ENCODE measurements around the gene ARHGEF7.

The ARHGEF7 gene

DNA sequence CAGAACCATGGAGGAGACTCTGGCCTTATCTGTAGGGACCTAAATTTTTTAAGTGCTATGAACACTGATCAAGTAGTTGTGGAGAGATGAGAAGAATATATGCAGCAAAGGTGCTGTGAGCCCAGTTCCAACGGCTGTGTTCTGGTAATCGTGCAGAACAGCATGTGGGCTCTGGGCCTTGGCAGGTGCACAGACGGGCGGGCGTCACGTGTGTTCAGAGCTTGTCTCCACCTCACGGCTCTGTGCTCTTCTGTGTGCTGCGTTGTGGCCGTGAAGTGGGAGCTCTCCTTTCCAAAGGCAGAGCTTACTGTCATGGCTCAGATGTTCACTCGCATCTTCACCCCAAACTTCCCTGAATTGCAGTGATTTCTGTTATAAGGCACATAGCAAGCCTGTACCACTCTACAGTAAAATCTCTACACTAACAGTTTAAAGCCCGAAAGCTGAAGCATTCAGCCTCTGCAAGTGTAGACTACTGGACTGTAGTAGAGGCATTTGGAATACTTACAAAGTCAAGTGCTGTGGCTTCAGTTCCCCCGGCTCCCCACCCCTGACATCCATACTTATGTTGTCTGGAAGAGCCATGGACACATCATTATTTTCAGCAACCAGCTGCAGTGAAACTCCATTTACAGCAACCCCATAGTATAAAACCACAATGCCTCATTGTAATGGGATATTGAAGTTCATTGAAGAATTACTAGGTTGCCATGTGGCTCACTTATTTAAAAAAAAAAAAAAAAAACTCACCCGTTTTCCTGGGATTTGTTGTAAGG lies 177.8 kb downstream of the ARHGEF7 start:
- peak in 1 of 51 donors; percentile 13 for DNase-seq

DNA sequence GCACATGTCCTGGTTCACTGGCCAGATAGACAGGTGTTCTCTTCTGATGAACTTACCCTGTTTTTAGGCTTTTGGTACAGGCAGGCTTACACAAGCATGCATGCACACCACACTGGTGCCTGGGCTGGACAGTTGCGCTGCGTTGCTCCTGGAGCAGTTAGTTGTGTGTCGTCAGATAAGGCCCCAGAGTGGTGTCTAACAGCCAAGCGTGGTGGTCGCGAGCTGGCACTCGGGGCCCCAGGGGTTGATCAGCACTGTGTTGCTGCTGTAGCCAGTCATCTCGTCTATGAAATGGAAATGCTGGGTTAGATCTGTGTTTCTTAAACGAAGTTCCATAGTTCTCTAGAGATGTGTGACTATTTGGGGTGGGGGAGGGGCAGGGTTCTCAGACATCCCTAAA lies 180.8 kb downstream of the ARHGEF7 start:
- no peak for DNase-seq

DNA sequence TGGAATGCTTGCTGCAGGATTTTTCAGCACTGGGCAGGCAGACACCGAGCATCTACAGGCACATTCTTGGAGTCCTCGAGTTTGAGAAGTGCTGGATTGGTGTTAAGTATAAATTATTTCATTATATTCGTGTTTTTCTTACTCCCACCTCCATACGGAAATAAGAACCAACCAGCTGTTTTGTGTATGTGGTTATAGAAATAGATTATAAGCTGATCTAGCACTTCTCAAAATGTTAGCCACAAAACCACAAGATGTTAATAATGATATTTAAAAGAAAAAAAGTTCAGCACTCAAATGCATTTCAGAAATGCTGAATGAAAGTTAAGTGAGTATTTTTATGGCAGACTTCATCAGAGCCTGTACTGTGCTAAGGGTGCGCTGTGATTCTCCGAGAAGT lies 181.3 kb downstream of the ARHGEF7 start:
- DNase-seq, result no peak

DNA sequence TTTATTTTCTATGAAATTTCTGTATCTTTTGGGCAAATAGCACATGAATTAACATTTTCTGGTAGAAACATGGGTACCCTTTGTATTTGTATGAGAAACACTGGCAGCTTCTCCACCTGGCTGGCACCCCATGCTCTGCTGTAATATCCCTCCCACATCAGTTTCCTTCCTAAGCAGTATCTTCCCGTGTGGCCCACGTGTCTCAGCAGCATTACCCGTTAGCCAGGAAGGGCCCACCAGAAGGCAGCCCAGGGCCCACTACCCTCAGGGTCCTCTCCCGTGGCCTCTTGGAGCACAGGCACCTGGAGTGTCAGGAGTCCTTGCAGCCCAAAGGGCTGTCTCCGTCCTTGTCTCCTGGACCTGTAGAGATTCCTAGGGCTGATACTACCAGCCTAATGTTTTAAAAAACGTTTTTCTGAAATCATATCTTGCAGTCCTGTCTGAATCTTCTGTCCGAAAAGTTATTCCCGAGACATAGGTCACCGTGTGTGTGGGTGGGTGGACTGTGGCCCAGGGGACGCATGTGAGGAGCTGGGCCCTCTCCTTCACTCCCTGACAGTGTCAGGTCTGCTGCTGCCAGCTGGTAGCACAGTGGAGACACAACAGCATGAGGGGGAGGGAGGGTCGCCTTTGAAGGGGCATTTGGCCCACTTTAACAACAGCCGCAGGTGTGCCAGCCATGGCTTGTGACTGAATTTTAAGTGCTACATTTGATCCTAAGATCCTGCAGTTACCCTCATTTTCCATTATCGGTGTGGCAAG lies 183.3 kb downstream of the ARHGEF7 start:
- DNase-seq, result no peak

DNA sequence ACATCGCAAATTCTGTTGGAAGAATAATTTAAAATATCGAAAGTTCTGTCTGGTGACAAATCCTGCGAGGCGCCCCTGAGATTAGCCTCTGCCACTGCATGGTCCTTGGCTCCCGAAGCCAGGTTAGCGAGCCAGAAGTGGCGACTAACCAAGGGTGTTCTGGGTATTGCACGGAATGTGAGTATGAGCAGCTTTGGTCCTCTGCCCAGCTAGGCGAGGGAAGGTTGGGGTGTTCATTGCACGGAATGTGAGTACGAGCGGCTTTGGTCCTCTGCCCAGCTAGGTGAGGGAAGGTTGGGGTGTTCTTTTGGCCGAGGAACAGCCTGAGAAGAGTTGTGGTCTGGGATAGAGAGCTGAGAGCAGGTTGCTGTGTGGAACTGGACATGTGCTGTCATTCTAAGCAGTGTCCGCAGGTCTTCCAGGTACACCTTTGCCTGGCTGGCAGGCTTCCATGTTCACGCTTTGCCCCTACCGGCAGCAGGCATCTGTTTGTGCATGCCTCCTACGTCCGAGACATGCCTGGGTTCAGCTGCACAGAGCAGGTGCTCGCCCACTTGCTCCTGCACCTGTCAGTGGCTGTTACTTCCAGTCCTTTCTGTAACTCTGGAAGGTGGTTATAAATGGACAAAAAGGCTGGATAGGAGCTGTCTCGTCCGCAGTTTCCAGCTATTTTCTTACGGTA lies 187.1 kb downstream of the ARHGEF7 start:
- no peak for DNase-seq

DNA sequence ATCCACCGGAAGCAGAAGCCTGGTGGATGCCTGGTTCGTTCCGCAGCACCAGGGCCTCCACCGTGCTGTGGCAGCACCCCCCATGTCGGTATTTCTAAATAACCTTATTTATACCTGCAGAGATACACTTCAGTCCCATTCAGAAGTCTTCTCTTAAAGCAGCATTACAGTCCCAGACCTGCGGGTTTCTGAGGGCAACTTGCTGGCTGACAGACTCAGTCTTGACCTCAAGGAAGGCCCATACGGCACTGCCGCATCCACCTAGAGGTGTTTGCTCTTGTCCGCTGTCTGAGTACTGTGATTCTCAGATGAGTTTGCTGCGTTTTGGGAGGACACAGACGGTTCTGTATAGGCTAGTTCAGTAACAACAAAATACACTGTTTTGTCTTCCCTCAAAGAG lies 188.4 kb downstream of the ARHGEF7 start:
- no peak for DNase-seq

DNA sequence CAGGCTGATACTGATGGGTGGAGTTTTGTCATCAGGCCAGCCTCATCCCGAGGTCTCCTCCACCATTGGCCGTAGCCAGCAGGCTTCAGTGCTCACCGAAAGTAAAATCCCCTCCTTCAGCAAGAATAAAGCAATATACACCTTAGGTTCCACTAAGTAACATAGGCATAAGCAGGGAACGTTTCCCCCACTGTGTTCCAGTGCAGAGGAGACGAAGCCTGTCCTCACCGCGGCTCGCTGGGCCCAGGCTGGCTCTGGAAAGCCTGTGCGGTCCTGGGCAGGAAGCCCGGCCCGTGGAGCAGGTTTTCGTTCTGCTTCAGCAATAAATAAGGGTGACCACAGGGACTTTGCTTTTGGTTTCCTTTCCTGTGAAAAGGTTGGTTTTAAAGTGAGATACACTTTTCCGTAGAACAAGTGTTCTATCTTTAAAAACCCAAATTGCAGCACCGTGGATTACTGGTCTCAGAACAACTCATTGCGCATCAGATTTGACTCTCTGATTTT lies 189.0 kb downstream of the ARHGEF7 start:
- DNase-seq, result no peak

DNA sequence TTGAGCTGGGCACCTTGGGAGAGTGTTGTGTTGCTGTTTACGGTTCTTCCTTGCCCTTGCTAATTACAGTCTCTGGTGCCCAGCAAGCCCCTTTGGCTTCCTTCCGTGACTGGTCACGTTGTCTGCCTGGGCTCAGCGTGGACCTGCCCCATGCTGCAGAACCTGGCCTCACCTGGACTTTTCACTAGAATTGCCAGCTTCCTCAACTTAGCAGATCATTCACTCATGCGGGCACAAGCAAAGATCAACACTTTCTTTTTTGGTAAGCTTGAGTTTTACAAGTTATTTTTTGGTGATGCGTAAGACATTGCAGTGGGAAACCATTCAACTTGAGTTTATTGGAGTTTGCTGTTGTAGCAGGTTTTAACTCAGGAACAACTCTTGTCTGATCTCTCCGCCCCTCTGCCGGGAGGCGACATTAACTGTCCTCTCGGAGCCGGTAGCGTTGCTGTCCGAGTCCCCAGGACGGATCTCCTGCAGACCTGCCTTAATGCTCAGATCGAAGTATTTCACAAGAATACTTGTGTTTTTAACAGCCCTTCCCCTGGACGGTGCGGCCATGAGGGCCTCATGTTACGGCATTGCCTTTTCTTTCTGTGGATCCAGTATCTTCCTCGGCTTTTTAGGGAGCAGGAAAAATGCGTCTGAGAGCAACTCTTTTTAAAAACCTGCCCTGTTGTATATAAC lies 189.6 kb downstream of the ARHGEF7 start:
- no peak for DNase-seq

DNA sequence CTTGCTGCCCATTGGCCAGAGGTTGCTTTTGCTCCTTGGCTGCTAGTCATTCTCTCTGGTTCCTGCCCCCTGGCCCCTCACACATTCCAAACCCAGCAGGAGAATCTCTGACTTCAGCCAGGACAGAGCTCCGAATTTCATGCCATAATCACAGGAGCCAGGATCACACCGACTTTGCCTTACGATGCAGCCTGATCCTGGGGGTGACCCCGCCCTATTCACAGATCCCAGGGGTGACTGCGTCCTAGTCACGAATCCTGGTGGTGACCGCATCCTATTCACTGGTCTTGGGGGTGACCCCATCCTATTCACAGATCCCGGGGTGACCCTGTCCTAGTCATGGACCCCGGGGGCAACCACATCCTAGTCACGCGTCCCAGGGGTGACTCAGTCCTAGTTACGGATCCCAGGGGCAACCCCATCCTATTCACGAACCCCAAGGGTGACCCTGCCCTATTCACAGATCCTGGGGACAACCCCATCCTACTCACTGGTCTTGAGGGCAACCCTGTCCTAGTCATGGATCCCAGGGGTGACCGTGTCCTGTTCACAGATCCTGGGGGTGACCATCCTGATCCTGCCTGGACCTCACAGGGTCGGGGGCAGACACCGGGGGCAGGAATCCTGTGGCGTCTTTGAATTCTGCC lies 198.0 kb downstream of the ARHGEF7 start:
- DNase-seq, result no peak

DNA sequence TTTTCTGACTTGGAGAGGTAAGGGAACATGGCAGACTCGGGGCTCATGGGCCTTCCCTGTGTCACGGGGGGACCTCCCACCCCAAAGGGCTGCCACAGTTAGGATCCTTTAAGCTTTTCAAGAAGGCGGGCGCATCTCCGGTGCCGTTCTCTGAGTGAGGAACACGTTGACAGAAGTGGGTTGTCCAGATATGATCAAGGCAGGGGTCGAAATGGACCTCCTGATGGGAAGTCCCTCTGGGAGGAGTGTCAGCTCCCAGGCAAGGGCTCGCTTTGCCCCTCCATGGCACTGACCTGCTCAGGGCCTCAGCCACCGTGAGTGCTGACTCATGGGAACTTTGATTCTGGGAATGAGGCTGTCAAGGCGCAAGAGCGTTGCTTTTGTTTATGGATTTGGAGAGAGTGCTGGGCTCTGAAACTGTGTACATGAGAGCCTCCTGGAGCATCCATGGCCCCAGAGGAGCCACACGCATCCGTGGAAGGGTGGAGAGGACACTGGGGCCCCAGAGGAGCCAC lies 198.9 kb downstream of the ARHGEF7 start:
- no peak for DNase-seq

DNA sequence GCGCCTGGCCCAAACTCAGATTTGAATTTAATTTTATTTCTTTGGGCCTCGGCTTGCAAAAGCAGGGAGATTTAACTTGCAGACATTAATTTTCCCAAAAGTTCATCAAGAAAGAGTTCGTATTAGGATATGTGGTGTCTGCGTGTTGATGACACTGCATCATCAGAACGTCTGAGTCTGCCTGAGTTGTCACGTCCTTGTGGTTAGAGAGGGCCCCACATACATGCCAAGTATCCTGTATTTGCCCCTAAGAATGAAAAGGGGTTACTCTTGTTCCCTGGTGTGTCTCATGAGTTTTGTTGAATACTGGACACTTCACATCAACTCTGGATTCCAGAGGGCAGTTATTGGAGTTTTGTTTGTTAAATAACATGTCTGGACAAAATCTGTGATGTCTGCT lies 199.7 kb downstream of the ARHGEF7 start:
- no peak for DNase-seq

DNA sequence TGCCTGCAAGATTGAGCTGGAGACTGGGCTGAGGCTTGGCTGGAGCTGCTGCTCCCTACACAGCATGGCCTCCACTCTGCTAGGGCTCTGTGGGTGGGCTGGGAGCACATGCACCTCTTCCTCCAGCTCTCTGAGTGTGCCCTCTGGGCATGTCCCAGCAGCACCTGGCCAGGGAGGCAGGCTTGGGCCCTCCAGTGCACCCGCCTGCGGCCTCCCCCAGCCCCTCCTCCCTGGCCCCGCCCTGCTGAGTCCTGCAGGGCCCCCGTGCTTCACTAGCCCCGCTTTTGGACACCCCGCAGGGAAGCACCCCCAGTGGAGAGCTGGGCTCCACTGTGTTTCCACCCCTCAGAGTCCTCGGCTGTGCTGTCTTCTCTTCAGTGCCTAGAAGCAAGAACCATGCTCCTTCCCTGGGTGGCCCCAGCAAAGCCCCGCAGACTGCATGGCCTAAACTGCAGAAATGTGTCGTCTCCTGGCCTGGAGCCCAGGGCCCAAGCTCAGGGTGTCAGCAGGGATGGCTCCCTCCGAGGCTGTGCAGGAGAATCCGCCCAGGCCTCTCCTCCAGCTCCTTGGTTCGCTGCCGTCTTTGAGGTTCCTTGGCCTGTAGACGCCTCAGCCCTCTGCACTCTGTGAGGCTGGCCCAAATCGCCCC lies 200.4 kb downstream of the ARHGEF7 start:
- DNase-seq, result no peak

DNA sequence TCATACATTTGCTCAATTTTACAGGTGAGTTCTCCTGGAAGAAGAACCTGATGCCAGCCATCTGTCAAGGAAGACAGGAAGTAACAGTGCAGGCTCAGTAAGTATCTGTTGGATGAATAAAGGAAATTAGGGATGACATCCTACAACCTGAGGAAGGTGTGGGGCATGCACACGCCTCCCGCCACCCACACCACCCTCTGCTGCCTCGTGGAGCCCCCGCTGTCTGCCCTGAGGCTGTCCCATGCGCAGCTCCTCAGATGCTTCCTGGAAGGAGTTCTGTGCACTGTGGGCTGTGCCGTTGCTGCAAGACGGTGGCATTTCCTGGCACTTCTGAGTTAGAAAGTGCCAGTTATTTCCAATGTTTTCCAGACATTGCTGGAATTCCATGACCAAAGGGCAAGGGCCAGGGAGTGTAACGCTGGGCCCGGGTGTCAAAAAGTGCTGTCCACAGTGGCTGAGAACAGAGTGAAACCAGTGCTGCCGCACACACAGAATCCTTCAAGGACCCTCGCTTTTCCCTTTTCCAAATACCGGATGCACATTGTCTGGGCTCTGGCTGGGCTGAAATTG lies 201.1 kb downstream of the ARHGEF7 start:
- DNase-seq, result no peak

DNA sequence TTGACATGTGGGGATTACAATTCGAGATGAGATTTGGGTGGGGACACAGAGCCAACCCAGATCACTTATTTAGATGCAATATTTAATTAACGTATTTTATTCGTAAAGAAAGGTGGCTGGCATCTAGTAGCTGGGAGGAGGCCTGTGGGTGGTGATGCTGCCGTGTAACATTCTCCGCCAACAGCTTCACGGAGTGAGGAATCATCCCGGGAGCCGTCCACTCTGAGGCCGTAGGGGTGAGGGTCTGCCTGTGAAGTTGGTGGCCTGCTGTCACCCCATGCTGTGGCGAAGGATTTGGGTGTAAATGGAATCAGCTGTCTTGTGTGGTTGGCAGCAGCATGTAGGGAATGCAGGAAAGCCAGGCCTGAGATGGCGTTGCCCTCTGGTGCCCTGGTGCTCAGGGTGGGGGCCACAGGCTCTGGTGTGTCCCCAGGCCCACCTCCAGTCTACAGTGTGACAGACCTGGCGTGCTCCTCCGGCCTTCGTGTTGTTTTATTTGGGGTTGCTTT lies 202.0 kb downstream of the ARHGEF7 start:
- DNase-seq, result no peak

DNA sequence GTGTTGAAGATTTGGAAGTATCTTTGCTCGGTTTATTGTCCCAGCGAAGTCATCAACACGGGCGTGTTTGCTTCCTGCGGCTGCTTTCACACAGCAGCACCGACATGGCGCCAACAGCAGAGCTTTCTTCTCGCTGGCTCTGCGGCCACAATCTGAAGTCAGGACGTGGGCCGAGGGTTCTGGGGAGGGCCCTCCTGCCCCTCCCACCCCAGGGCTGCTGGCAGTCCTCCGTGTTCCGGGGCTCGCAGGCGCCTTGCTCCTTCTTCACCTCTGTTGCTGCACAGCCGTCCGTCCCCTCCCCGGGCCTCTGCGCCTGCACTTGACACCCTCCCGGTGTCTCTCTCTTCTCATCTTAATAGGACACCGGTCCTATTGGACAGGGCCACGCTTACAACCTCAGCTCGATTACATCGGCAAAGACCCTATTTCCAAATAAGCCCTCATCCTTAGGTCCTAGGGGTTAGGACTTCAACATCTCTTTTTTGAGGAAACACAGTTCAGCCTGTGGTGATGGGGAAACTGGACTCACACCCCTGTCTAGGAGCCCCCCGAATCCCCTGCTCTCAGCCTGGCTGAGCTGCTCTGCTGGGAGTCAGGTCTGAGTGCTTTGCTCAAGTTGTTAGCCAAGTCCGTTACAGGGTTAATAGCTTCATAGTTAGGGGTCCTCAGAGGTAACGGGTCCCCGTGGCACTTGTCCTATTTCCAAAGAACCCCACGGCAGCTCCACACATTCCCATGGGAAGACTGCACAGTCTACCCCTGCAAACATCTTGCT lies 202.6 kb downstream of the ARHGEF7 start:
- DNase-seq, result no peak

DNA sequence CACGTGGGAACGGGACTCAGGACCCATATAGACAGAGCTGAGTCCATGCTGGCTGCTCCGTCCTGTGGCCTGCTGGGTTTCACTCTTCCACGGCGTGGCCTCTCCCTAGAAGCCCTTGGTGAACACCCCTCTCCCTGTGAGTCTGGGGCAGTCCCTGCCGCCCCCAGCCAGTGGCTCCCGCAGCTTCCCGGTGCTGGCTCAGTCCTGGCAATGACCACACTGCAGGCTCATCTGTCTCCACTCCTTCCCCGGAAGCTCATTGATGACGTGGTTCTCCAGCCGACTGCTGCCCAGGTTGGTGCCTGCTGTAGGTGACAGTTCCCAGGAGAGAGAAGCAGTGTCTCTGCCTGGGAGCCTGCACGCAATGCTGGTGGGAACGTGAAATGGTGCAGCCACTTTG lies 203.3 kb downstream of the ARHGEF7 start:
- DNase-seq, result no peak

DNA sequence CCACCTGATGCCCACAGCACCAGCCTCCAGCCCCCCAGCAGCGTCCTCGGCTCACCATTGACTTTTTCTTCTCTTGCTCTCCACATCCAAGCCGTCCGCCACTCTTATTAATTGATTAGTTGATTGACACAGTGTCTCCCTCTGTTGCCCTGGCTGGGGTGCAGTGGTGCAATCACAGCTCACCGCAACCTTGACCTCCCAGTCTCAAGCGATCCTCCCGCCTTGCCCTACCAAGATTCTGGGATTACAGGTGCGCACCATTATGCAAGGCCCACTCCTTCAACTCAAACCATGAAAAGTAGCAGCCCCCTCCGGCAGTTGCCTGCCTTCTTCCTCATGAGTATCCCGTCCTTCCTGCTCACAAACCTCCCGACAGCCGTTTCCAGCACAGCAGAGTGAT lies 204.4 kb downstream of the ARHGEF7 start:
- DNase-seq, result no peak

DNA sequence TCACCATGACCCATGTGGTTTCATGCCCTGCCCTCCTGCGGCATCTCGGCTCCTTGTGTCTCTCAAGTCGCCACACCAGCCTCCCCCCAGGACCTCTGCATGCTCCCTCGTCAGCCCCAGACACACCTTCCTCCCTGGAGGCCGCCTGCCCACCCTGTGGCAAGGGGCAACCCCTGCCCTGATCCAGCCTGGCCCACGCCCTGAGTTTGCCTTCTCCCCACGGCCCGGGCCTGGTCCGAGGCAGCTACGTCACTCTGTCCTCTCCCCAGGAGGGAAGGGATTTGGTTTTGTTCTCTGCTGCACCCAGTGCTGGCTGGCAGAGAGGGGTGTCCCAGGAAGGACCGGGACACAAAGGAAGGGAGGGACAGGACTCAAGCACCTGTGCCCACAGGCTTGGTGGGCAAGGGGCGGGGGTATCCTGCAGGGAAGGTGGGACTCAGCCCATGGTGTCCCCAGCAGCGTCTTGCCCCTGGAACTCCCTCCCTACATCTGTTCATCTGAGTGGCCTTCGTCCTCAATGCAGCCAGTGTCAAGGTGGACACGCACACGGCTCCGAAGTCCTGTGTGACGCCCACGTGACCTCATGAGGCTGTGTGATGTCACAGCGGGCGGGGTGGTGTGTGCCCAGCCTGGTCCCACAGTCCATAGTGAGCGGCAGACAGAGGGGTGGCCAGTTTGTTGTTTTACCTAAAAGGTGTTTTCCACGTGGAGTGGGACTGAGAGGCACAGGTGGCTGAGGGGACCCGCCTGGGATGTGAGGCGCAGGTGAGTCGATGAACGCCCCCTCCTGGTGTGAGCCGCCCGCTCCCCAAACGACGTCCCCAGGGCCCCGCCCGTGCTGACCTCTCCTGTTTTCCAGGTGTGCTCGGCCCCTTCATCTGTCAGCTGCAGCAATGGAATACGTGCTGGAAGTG lies 205.1 kb downstream of the ARHGEF7 start, which contains the start of gene TEX29:
Gene TEX29 (plus strand): TSS at position 645 of the 914 bp plus-strand sequence. CDS start 249 bp downstream, at position 894.
- no peak for DNase-seq

All from hypothalamus (tissue), 51 donors.